SK-N-MC (cell line): ENCODE data around the gene TRANK1.

Experiments used
- EZH2 ChIP-seq: fragments of 200-600 bp; sonication (generic); IDR thresholded peaks from one replicate; pipeline ENCODE4 v1.6.1; 2017; ENCODE audit warnings: antibody characterized with exemption
- FOXP2 ChIP-seq: optimal IDR thresholded peaks from 2 replicates; pipeline ENCODE3; 2011; ENCODE audit warnings: mild to moderate bottlenecking, moderate library complexity; ENCODE audit not compliant: insufficient read depth; ENCODE audit errors: extremely low read length, control extremely low read depth
- POLR2AphosphoS5 ChIP-seq: IDR thresholded peaks from 2 replicates; pipeline ENCODE4 v1.6.1; 2012; ENCODE audit warnings: mild to moderate bottlenecking, low read depth, low read length, borderline replicate concordance

GRCh38 chr3:36991923-36992805 lies 47.3 kb upstream of the TRANK1 start:
- TF ChIP-seq EZH2, result no peak
- no peak for TF ChIP-seq POLR2AphosphoS5
- TF ChIP-seq FOXP2, result no peak
